IPS-15b (cell line): ENCODE results near the gene RIOK3.

ENCODE experiments used
- H3K27me3 ChIP-seq: one replicate; pipeline ENCODE4 v1.6.1; 2013; ENCODE audit warnings: low read length; ENCODE audit not compliant: control insufficient read depth, insufficient read depth
- H3K36me3 ChIP-seq: one replicate; pipeline ENCODE4 v1.6.1; 2013; ENCODE audit warnings: low read length; ENCODE audit not compliant: control insufficient read depth, insufficient read depth
- H3K4me1 ChIP-seq: one replicate; pipeline ENCODE4 v1.6.1; 2013; ENCODE audit warnings: mild to moderate bottlenecking, low read length; ENCODE audit not compliant: control insufficient read depth, insufficient read depth
- H3K4me3 ChIP-seq: one replicate; pipeline ENCODE4 v1.5.1; 2013; ENCODE audit warnings: low read depth, low read length
- H3K9ac ChIP-seq: one replicate; pipeline ENCODE4 v1.6.1; 2013; ENCODE audit warnings: low read depth, mild to moderate bottlenecking, low read length
- H3K9me3 ChIP-seq: one replicate; pipeline ENCODE4 v1.6.1; 2013; ENCODE audit warnings: mild to moderate bottlenecking, low read length; ENCODE audit not compliant: control insufficient read depth, insufficient read depth

The RIOK3 gene

GRCh38 chr18:23452728-23453679, at the start of gene RIOK3:
TSS of gene RIOK3 (plus strand) at chr18:23453287. CDS start at chr18:23453440, 153 bp downstream.
- no peaks in the 10 kb centered on the region for H3K36me3 ChIP-seq
- no peaks in the 10 kb centered on the region for H3K27me3 ChIP-seq
- H3K9me3 ChIP-seq: no peaks in the 10 kb centered on the region
- peak within 1 kb of the TSS; percentile 13 for H3K9ac ChIP-seq
- H3K4me3 ChIP-seq: peak within 1 kb of the TSS; percentile 98
- H3K4me1 ChIP-seq: peaks cover 7% of the 10 kb centered on the region

- H3K9ac ChIP-seq: no peak overlapping the region
- no peaks in the 10 kb centered on the region for H3K9me3 ChIP-seq
- H3K36me3 ChIP-seq: no peaks in the 10 kb centered on the region
- H3K27me3 ChIP-seq: no peaks in the 10 kb centered on the region
- no peak overlapping the region for H3K4me3 ChIP-seq
- H3K4me1 ChIP-seq: peaks cover 7% of the 10 kb centered on the region
These were observed 49.8 kb upstream of the RIOK3 start for GRCh38 chr18:23403310-23403709.

GRCh38 chr18:23405636-23406035, 47.5 kb upstream of the RIOK3 start:
- Histone ChIP-seq H3K9ac (no peak overlapping the region), H3K27me3 (no peaks in the 10 kb centered on the region), H3K4me1 (peaks cover 7% of the 10 kb centered on the region), H3K36me3 (no peaks in the 10 kb centered on the region), H3K9me3 (no peaks in the 10 kb centered on the region), H3K4me3 (no peak overlapping the region)

GRCh38 chr18:23406271-23406787, 46.8 kb upstream of the RIOK3 start:
- Histone ChIP-seq H3K9ac (no peak overlapping the region), H3K9me3 (no peaks in the 10 kb centered on the region), H3K27me3 (no peaks in the 10 kb centered on the region), H3K4me1 (peaks cover 5% of the 10 kb centered on the region), H3K36me3 (no peaks in the 10 kb centered on the region), H3K4me3 (no peak overlapping the region)

GRCh38 chr18:23412351-23412964, 40.6 kb upstream of the RIOK3 start:
- H3K4me1 ChIP-seq: no peaks in the 10 kb centered on the region
- no peaks in the 10 kb centered on the region for H3K36me3 ChIP-seq
- no peak overlapping the region for H3K9ac ChIP-seq
- H3K9me3 ChIP-seq: no peaks in the 10 kb centered on the region
- H3K4me3 ChIP-seq: no peak overlapping the region
- H3K27me3 ChIP-seq: no peaks in the 10 kb centered on the region

GRCh38 chr18:23415515-23415914, 37.6 kb upstream of the RIOK3 start:
- Histone ChIP-seq H3K27me3 (no peaks in the 10 kb centered on the region), H3K9ac (no peak overlapping the region), H3K4me1 (no peaks in the 10 kb centered on the region), H3K9me3 (no peaks in the 10 kb centered on the region), H3K36me3 (no peaks in the 10 kb centered on the region), H3K4me3 (no peak overlapping the region)

- Histone ChIP-seq H3K4me3 (no peak overlapping the region), H3K9me3 (no peaks in the 10 kb centered on the region), H3K4me1 (no peaks in the 10 kb centered on the region), H3K27me3 (no peaks in the 10 kb centered on the region), H3K9ac (no peak overlapping the region), H3K36me3 (no peaks in the 10 kb centered on the region)
These were observed 36.8 kb upstream of the RIOK3 start for GRCh38 chr18:23416298-23416697.

GRCh38 chr18:23421277-23421676, 31.8 kb upstream of the RIOK3 start:
- Histone ChIP-seq H3K9me3 (no peaks in the 10 kb centered on the region), H3K4me3 (no peak overlapping the region), H3K36me3 (no peaks in the 10 kb centered on the region), H3K27me3 (no peaks in the 10 kb centered on the region), H3K4me1 (no peaks in the 10 kb centered on the region), H3K9ac (no peak overlapping the region)

GRCh38 chr18:23422751-23423418, 30.2 kb upstream of the RIOK3 start:
- no peak overlapping the region for H3K4me3 ChIP-seq
- no peaks in the 10 kb centered on the region for H3K27me3 ChIP-seq
- no peak overlapping the region for H3K9ac ChIP-seq
- no peaks in the 10 kb centered on the region for H3K4me1 ChIP-seq
- no peaks in the 10 kb centered on the region for H3K36me3 ChIP-seq
- no peaks in the 10 kb centered on the region for H3K9me3 ChIP-seq

GRCh38 chr18:23424616-23425015, 28.5 kb upstream of the RIOK3 start:
- no peaks in the 10 kb centered on the region for H3K27me3 ChIP-seq
- no peaks in the 10 kb centered on the region for H3K36me3 ChIP-seq
- no peak overlapping the region for H3K4me3 ChIP-seq
- H3K9ac ChIP-seq: no peak overlapping the region
- no peaks in the 10 kb centered on the region for H3K4me1 ChIP-seq
- no peaks in the 10 kb centered on the region for H3K9me3 ChIP-seq

- Histone ChIP-seq H3K27me3 (no peaks in the 10 kb centered on the region), H3K9ac (no peak overlapping the region), H3K4me3 (no peak overlapping the region), H3K4me1 (no peaks in the 10 kb centered on the region), H3K36me3 (no peaks in the 10 kb centered on the region), H3K9me3 (no peaks in the 10 kb centered on the region)
These were observed 24.3 kb upstream of the RIOK3 start for GRCh38 chr18:23428821-23429220.
